Stimulated activated CD4-positive, alpha-beta T cell treated with anti-CD3 and anti-CD28 coated beads, TNF-alpha, amount 100 ng/mL, for 4 hours (primary cell): ENCODE data around the gene FRMD4B.
A peak's percentile ranks its signal among the peaks of the same experiment; 100 is the strongest.

ENCODE experiments used
- DNase-seq, 3 experiments: peaks; one replicate each; pipeline ENCODE4 v3.0.0-alpha.2; 2020; ENCODE audit warnings: low read depth in 3 of 3

FRMD4B gene

DNA sequence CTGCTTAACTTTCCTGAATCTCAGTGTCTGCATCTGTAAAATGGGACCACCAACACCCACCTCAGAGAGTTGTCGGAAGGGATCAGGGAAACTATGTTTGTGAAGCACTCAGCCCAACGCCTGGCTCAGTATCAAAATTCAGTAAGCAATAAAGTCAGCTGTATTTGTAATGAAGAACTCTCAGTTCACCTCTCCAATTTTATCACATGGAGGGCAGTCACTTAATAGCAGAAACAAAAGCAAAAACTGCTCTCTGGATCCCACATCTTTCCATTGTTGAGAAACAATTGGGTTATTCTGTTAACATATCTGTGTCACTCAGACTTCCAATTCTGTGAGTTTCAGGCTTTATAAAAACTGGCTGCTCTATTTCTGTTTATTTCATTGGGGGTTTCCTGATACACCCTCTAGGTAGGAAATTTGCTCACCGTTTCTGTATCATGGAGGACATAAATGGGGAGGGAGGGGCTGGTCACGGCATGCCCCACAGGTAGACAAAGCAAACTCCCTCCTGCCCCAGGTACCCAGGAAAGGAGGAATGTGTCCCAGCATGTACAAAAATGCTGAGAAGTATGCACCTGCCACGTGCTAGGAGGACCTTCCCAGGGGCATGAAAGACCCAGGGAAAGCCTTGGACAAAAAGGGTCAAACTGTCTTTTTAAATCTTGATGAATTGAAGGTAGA is 182.1 kb downstream of the FRMD4B start:
- DNase-seq = no peak

DNA sequence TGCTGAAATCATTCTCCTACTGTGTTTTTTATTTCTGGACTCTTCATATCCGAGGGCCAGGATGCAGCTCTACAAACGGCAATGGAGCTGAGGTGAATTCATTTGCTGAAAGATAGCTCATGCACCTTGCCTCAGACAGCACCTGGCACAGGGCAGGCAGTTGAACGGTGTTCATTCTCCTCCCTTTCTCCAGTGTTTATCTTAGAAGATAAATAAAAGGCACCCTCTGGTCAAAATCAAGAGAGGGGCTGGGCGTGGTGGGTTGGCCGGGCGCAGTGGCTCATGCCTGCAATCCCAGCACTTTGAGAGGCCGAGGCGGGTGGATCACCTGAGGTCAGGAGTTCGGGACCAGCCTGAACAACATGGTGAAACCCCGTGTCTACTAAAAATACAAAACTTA is 184.2 kb downstream of the FRMD4B start:
- DNase-seq = no peak

DNA sequence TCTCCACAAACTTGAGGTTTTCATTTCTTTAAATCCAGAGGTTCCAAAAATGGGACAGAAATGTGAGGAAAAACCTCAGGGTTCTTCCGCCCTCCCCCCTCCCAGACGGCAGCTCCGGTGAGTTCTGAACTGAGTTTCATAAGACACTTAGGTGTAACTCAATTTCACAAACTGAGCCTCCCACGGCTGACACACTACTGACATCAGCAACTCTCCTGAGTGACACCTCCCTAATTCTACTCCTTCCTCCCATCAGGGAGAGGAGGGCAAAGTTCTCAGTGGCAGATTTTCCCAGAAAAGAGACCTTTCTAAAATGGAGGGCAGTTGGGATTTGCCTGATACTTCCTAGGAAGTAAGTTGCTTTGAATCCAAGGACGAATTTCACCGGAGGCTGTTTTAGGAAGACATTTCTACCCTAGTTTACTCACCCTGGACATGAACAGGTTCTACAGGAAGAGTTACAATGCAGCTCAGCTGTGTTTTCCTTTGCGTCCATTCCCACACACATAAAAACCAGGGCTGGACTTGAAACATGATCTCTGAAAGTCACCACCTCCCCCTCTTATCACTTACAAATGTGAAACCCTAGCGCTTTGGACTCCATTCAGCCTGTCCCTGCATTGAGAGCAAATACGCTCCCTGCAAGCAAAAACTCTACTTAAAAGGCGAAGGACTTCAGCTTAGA is 185.4 kb downstream of the FRMD4B start:
- peak in 2 of 3 experiments; percentile 37 to 44 for DNase-seq

GRCh38 chr3:69199942-69200341 is 185.9 kb downstream of the FRMD4B start:
- DNase-seq = no peak

- DNase-seq = peak; percentile 38 to 55 (median 47)
Measured at GRCh38 chr3:69197922-69198530, 187.9 kb downstream of the FRMD4B start.

DNA sequence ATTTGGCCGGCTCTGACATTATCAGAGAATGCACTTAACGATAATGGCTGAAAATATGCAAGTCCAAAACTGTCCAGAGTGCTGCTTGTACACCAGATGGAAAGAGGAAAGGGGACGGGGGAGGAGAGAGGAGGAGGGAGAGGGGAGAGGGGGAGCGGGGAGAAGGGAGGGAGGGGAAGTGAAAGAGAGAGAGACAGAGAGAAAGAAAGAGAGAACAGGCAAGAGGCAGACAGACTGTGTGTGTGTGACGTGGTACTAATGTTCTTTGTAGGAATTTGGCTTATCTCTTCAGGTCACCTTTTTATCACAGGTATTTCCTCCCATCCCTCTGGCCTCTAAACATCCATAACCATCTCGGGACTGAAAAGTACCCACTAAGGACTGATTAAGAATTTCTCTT is 188.4 kb downstream of the FRMD4B start:
- DNase-seq = no peak

- no peak for DNase-seq
Measured at GRCh38 chr3:69196876-69197275, 189.0 kb downstream of the FRMD4B start.

DNA sequence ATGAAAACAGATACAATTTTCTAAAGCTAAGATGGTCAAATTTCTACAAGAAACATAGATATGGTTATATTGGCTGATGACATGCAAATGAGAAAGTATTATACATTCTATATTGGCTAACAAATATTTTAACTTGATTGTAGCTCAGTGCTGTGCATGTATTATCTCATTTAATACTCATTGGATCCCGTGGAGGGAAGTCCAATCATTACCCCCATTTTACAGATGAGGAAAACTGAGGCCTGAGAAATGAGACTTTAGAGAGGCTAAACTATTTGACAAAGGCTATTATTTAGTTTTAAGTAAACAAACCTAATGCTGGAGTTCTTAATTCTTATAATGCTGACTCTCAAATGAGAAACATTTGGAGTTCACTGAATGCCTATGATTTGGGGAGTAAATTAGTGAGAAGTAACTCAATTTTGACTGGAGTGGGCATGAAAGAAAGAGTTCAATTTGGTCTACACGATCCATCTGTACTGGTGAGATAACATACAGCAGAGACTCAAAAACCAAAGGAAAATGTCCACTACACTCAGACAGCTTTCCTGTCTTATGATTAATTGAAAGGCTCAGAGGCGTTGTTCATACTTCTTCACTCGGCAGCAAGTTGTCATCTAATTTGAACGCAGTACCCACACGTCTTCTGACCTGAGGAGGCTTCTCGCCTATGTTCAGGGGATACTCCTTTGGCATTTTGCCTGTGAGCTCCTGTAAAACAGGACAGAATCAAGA is 191.3 kb downstream of the FRMD4B start:
- DNase-seq = no peak

GRCh38 chr3:69193749-69194148 is 192.1 kb downstream of the FRMD4B start:
- no peak for DNase-seq

DNA sequence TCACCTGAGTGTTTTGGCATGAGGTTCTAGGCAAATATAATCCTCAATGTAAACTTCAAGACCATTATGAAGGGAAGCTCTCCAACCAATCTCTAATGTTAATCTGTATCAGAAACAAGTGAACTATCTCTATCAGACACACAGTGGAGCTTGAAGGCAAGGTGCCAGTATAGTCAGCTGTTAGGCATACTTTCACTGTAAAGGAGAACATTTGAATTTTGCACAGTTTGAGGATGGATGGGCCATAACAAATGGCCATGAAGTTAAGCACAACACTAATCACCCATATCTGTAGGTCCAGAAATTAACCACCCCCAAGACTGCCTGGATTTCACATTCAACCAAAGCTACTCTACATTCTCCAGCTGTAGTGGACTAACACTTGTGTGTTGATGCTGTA is 194.4 kb downstream of the FRMD4B start:
- DNase-seq = no peak

DNA sequence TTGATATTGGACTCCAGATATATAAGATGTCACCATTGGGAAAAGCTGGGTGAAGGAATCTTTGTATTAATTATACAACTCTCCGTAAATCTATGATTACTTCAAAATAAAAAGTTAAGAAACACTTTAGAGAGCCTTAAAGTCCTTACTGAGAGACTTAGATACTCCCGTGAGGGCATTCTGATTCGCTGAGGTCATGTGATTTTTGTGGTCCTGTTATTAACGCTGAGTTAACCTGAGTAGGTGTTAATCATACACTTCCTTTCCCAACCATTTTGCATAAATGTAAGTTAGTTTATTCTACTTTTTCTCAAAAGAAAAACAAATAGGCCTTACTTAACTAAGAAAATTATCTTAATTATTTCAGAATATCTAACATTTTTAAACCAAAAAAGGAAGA is 196.4 kb downstream of the FRMD4B start:
- no peak for DNase-seq

GRCh38 chr3:69186575-69187093 is 199.3 kb downstream of the FRMD4B start:
- no peak for DNase-seq

DNA sequence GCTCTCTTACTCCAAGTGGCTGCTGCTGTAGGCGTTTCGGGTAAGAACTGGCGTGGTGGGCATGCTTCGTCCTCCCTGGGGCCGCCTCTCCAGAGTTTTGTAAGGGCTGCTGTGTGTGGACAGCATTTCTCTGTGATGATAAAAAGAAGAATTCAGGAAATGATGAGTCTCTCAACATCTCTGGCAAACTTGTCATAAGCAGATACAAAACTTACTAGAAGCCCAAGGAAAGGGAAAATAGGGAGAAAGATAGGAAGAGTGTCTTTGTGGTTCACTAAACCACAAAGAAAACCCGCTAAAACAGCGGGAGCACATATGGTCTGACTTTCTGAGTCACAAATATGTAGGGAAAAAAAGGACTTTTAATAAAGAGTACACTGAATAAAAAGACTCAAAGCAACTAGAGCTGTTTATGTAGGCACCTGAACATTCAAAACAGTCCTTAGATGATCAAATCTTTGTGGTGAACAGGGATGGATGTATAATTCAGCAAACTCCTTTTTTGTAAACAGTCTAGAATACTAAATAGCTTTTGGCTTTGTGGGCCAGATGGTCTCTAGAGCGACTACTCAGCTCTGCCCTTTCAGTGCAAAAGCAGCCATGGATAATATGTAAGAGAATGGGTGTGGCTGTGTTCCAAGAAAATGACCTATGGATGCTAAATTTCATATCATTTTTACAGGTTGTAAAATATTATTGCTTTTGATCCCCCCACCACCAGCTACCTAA is 203.1 kb downstream of the FRMD4B start:
- DNase-seq = no peak

- no peak for DNase-seq
Measured at GRCh38 chr3:69181592-69182211, 204.2 kb downstream of the FRMD4B start.

GRCh38 chr3:69180869-69181591 is 204.9 kb downstream of the FRMD4B start:
- no peak for DNase-seq

DNA sequence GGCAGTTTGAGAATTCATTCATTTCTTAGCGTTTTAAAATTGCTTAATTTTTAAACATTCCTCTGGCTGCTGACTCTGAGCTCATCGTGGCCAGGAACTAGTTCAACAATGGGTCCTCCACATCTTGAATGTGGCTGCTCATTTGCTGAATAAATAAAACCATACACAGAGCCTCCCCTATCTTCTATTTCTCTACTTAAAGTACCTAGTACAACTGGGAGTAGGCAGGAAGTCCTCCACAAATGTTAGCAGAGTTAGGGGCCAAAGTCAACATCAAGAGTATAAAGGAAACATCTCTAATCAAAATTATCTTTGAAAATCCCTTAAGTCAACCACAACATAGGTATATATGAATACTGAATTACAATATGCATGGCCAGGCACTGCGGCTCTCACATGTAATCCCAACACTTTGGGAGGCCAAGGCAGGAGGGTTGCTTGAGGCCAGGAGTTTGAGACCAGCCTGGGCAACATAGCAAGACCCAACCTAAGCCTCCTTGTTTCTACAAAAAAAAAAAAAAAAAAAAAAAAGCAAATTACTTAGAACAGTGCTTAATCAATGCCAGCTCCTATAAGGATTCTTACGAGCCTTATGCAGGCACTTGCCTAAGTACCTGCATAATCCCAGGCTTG is 206.0 kb downstream of the FRMD4B start:
- DNase-seq = no peak

- DNase-seq = no peak
Measured at GRCh38 chr3:69178838-69179739, 206.8 kb downstream of the FRMD4B start.

DNA sequence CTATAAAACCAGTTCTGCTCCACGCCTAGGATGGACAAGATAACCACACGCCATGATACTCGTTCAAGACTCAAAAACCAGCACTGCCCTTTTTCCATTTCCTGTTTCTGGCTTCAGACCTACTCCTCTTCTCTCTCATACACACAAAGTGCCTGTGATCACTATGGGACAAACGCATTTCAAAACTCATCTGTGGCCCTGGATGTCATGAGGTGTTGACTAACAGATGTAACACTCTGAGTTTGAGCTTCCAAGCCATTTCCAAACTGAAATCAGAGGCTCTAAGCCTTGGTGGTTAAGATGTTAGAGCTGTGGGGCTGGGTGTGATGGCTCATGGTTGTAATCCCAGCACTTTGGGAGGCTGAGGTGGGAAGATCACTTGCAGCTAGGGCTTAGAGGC is 207.8 kb downstream of the FRMD4B start:
- no peak for DNase-seq
